VCaP (cell line): ENCODE measurements around the gene VGLL4.
"Not testable (repeated sequence)": the region's sequence is repeated elsewhere in the genome, so short reads cannot be mapped to it uniquely, and the experiment has no call there.

Source experiments
- H3K27ac ChIP-seq: fragments of 450-650 bp; 2 replicates; pipeline ENCODE4 v1.5.1; 2017
- CTCF ChIP-seq: fragments of 450-650 bp; conservative IDR thresholded peaks from 2 replicates; pipeline ENCODE4 v1.5.1; 2017; ENCODE audit warnings: mild to moderate bottlenecking, moderate library complexity

VGLL4 gene

GRCh38 chr3:11522398-11522715, 121.4 kb downstream of the VGLL4 start:
- no peak for TF ChIP-seq CTCF
- no peak overlapping the region for H3K27ac ChIP-seq

- no peak overlapping the region for H3K27ac ChIP-seq
- TF ChIP-seq CTCF: no peak
Observed at GRCh38 chr3:11521167-11521566, 122.5 kb downstream of the VGLL4 start.

GRCh38 chr3:11517601-11518000, 126.1 kb downstream of the VGLL4 start:
- H3K27ac ChIP-seq: no peak overlapping the region
- TF ChIP-seq CTCF: no peak

GRCh38 chr3:11514191-11514821, 129.4 kb downstream of the VGLL4 start:
- no peak for TF ChIP-seq CTCF
- H3K27ac ChIP-seq: peak overlapping the region; percentile 35; the same call in 1 of the 2 replicates

- peak overlapping the region; percentile 35; the same call in 1 of the 2 replicates for H3K27ac ChIP-seq
- no peak for TF ChIP-seq CTCF
Observed at GRCh38 chr3:11513817-11514135, 129.9 kb downstream of the VGLL4 start.

- H3K27ac ChIP-seq: peak overlapping the region; percentile 35; the same call in 1 of the 2 replicates
Observed at GRCh38 chr3:11513125-11513816, 130.4 kb downstream of the VGLL4 start.

GRCh38 chr3:11511606-11512005, 132.1 kb downstream of the VGLL4 start:
- not testable (repeated sequence) for H3K27ac ChIP-seq

GRCh38 chr3:11510356-11510755, 133.4 kb downstream of the VGLL4 start:
- peak overlapping the region; percentile 76 for H3K27ac ChIP-seq

More at GRCh38 chr3:11510356-11510755, 133.4 kb downstream of the VGLL4 start:
- no peak for TF ChIP-seq CTCF
